ENCODE data around the gene HLA-DOB. TPM values are rescaled to one million over a fixed set of nuclear protein-coding genes. Genes with fewer than 3 reads are reported as not detected.

HLA-DOB gene
- total RNA-seq, 1 donor from 2014 or later = 0.26 TPM

- FAIRE-seq (no peak), DNase-seq (ENCODE audit: low read depth) (peak; percentile 48)
These were observed 36.2 kb upstream of the HLA-DOB start for GRCh38 chr6:32852844-32853540.

GRCh38 chr6:32852018-32852843, 35.4 kb upstream of the HLA-DOB start:
- no peak for DNase-seq (ENCODE audit: low read depth)
- H3K27me3 ChIP-seq (ENCODE audit: control insufficient read depth, insufficient read depth, low read length) = no peaks in the 10 kb centered on the region
- peak overlapping the region; percentile 80 for H3K4me3 ChIP-seq (ENCODE audit: low read depth, low read length)
- no peak for TF ChIP-seq CTCF (IDR thresholded peaks at IDR 0.05; ENCODE audit: insufficient read depth, low read length, severe bottlenecking)
- FAIRE-seq = no peak
- peaks cover 15% of the 10 kb centered on the region for H3K36me3 ChIP-seq (ENCODE audit: control insufficient read depth, insufficient read depth, low read length)

More at GRCh38 chr6:32852844-32853540, 36.2 kb upstream of the HLA-DOB start:
- Histone ChIP-seq H3K4me3 (ENCODE audit: low read depth, low read length) (peak overlapping the region; percentile 80), H3K27me3 (ENCODE audit: control insufficient read depth, insufficient read depth, low read length) (no peaks in the 10 kb centered on the region), H3K36me3 (ENCODE audit: control insufficient read depth, insufficient read depth, low read length) (peaks cover 11% of the 10 kb centered on the region)
- TF ChIP-seq CTCF (IDR thresholded peaks at IDR 0.05; ENCODE audit: insufficient read depth, low read length, severe bottlenecking) = no peak

GRCh38 chr6:32851025-32851424, 34.2 kb upstream of the HLA-DOB start:
- no peak for FAIRE-seq
- H3K36me3 ChIP-seq (ENCODE audit: control insufficient read depth, insufficient read depth, low read length) = peaks cover 16% of the 10 kb centered on the region
- no peaks in the 10 kb centered on the region for H3K27me3 ChIP-seq (ENCODE audit: control insufficient read depth, insufficient read depth, low read length)

GRCh38 chr6:32849126-32849525, 32.3 kb upstream of the HLA-DOB start:
- no peaks in the 10 kb centered on the region for H3K27me3 ChIP-seq (ENCODE audit: control insufficient read depth, insufficient read depth, low read length)
- DNase-seq (ENCODE audit: low read depth) (no peak), FAIRE-seq (no peak)
- no peak overlapping the region for H3K4me3 ChIP-seq (ENCODE audit: low read depth, low read length)
- TF ChIP-seq CTCF (IDR thresholded peaks at IDR 0.05; ENCODE audit: insufficient read depth, low read length, severe bottlenecking) = no peak
- peaks cover 17% of the 10 kb centered on the region for H3K36me3 ChIP-seq (ENCODE audit: control insufficient read depth, insufficient read depth, low read length)

More at GRCh38 chr6:32851025-32851424, 34.2 kb upstream of the HLA-DOB start:
- TF ChIP-seq CTCF (IDR thresholded peaks at IDR 0.05; ENCODE audit: insufficient read depth, low read length, severe bottlenecking) = no peak
- H3K4me3 ChIP-seq (ENCODE audit: low read depth, low read length) = no peak overlapping the region
- DNase-seq (ENCODE audit: low read depth) = no peak

GRCh38 chr6:32847795-32848194, 31.0 kb upstream of the HLA-DOB start:
- H3K4me3 ChIP-seq (ENCODE audit: low read depth, low read length) = no peak overlapping the region
- no peak for FAIRE-seq
- H3K36me3 ChIP-seq (ENCODE audit: control insufficient read depth, insufficient read depth, low read length) = peaks cover 17% of the 10 kb centered on the region
- DNase-seq (ENCODE audit: low read depth) = no peak
- TF ChIP-seq CTCF (IDR thresholded peaks at IDR 0.05; ENCODE audit: insufficient read depth, low read length, severe bottlenecking) = no peak
- H3K27me3 ChIP-seq (ENCODE audit: control insufficient read depth, insufficient read depth, low read length) = no peaks in the 10 kb centered on the region
